HepG2 (cell line): ENCODE results near the gene CENPP. TPM values are rescaled to one million over a fixed set of nuclear protein-coding genes. Genes with fewer than 3 reads are reported as not detected.

Experiments
- ATAC-seq: fragments of 200-7000 bp; cut with Tn5 transposase; 3 replicates; pipeline ENCODE4 v1.9.1; 2020; ENCODE audit warnings: mild to moderate bottlenecking, moderate library complexity
- BruUV-seq: library from RNA; stranded (reverse); fragments of 400-500 nt; replicated peaks from 2 replicates; lab custom pipeline; 2021; lab: Mats Ljungman, UMichigan
- CTCF ChIA-PET: fragments of 300-600 bp; formaldehyde crosslinking; extraction: SDS; loops from one replicate; lab custom pipeline; 2021; ENCODE audit warnings: low total read pairs, inconsistent platforms, low intra/inter-chr PET ratio; lab: Yijun Ruan, JAX
- POLR2A ChIA-PET: fragments of 350-600 bp; sonication (Branson Sonifier 250); formaldehyde crosslinking; loops from one replicate; lab custom pipeline; 2020; ENCODE audit warnings: antibody characterized with exemption, inconsistent platforms; lab: Yijun Ruan, JAX
- DNase-seq: peaks from one replicate; pipeline ENCODE4 v3.0.0-alpha.2; 2015; ENCODE audit warnings: low spot score
- FAIRE-seq: peaks from 3 replicates; lab custom pipeline; 2011; peaks lifted over from hg19 to GRCh38; lab: Jason Lieb, UNC
- H2AFZ ChIP-seq: one replicate; pipeline ENCODE4 v1.6.1; 2011; ENCODE audit warnings: low read length, inconsistent platforms
- H3K27ac ChIP-seq: fragments of 300-600 bp; 3 replicates; pipeline ENCODE4 v1.8.0; 2011; ENCODE audit warnings: mixed run types, mild to moderate bottlenecking, mixed read lengths, low read length, inconsistent platforms; ENCODE audit not compliant: insufficient read depth; ENCODE audit errors: extremely low read length
- H3K27me3 ChIP-seq, 2 experiments: fragments of 200-600 bp in 1 of 2; 2 replicates in 1 of 2; 3 replicates in 1 of 2; pipeline versions ENCODE4 v1.6.0 to v1.8.0; 2011; ENCODE audit warnings: low read length in 2 of 2, mild to moderate bottlenecking in 2 of 2, moderate library complexity in 2 of 2, inconsistent platforms in 1 of 2; ENCODE audit not compliant: insufficient read depth in 2 of 2, control insufficient read depth in 1 of 2
- H3K36me3 ChIP-seq, 2 experiments: fragments of 200-600 bp in 1 of 2; replicated peaks in 1 of 2; 2 replicates in 1 of 2; 3 replicates in 1 of 2; pipeline versions ENCODE4 v1.5.1 to v1.8.0; 2011; ENCODE audit warnings: low read length in 2 of 2, inconsistent platforms in 1 of 2; ENCODE audit not compliant: insufficient read depth in 2 of 2, control insufficient read depth in 1 of 2
- H3K4me1 ChIP-seq: 2 replicates; pipeline ENCODE4 v1.5.1; 2012; ENCODE audit warnings: low read length, inconsistent platforms; ENCODE audit not compliant: insufficient read depth
- H3K4me2 ChIP-seq: 2 replicates; pipeline ENCODE4 v1.6.0; 2011; ENCODE audit warnings: low read depth, low read length, inconsistent platforms
- H3K4me3 ChIP-seq, 3 experiments: fragments of 200-600 bp in 1 of 3; sonication (generic), shearing (Covaris generic) in 1 of 3; replicated peaks in 1 of 3; 2 replicates each; pipeline ENCODE4 v1.5.1; 2011 to 2016; ENCODE audit warnings: low read length in 3 of 3, inconsistent platforms in 2 of 3, low read depth in 2 of 3, mild to moderate bottlenecking in 2 of 3, control low read depth in 1 of 3, mixed read lengths in 1 of 3; ENCODE audit not compliant: insufficient read depth in 1 of 3
- H3K79me2 ChIP-seq: one replicate; pipeline ENCODE4 v1.6.1; 2011; ENCODE audit warnings: low read length, inconsistent platforms; ENCODE audit not compliant: insufficient read depth
- H3K9ac ChIP-seq: 2 replicates; pipeline ENCODE4 v1.6.0; 2011; ENCODE audit warnings: mild to moderate bottlenecking, low read depth, low read length, inconsistent platforms; ENCODE audit not compliant: insufficient read depth
- H3K9me3 ChIP-seq: 2 replicates; pipeline ENCODE4 v1.5.1; 2012; ENCODE audit warnings: mild to moderate bottlenecking, low read length
- H4K20me1 ChIP-seq: 2 replicates; pipeline ENCODE4 v1.6.0; 2011; ENCODE audit warnings: inconsistent platforms, mild to moderate bottlenecking, low read length, moderate library complexity; ENCODE audit not compliant: insufficient read depth
- GPN1 ChIP-seq: sonication (generic); formaldehyde crosslinking; IDR thresholded peaks from 2 replicates; pipeline ENCODE4 v1.5.1; 2020; ENCODE audit warnings: missing genetic modification reagents, borderline replicate concordance
- NFKB2 ChIP-seq: sonication (generic); formaldehyde crosslinking; IDR thresholded peaks from 2 replicates; pipeline ENCODE4 v1.4.0; 2020; ENCODE audit warnings: missing genetic modification reagents, borderline replicate concordance
- ZKSCAN5 ChIP-seq: sonication (generic); formaldehyde crosslinking; IDR thresholded peaks from 2 replicates; pipeline ENCODE4 v1.5.1; 2020; ENCODE audit warnings: mild to moderate bottlenecking, missing genetic modification reagents
- ZNF101 ChIP-seq: sonication (generic); formaldehyde crosslinking; IDR thresholded peaks from 2 replicates; pipeline ENCODE4 v1.4.0; 2020; ENCODE audit warnings: mild to moderate bottlenecking, low read depth, missing genetic modification reagents, borderline replicate concordance
- ZNF12 ChIP-seq: sonication (generic); formaldehyde crosslinking; IDR thresholded peaks from 2 replicates; pipeline ENCODE4 v1.5.0; 2020; ENCODE audit warnings: missing genetic modification reagents
- ZSCAN20 ChIP-seq: sonication (generic); formaldehyde crosslinking; IDR thresholded peaks from 2 replicates; pipeline ENCODE4 v1.4.0; 2020; ENCODE audit warnings: missing genetic modification reagents, mild to moderate bottlenecking, borderline replicate concordance
- WGBS: methylation state at CpG from one replicate; pipeline ENCODE4 v1.1.6; 2017; ENCODE audit warnings: low lambda C conversion rate; 5-methylcytosine and 5-hydroxymethylcytosine counted together
- in situ Hi-C: cut with HindIII; loops from 2 replicates; pipeline ENCODE4 v1.10.0; 2017; ENCODE audit warnings: low pct_unique_long_range_greater_than_20kb; ENCODE audit not compliant: extremely low pct_ligation_motif_present
- intact Hi-C: fragments of 100-400 bp; cut with micrococcal nuclease; formaldehyde crosslinking; loops from one replicate; pipeline ENCODE4 v1.10.0; 2022; ENCODE audit not compliant: unreplicated experiment
- polyA plus RNA-seq, 8 experiments: library from polyadenylated mRNA; depleted of rRNA in 3 of 8; stranded (reverse) in 7 of 8; unstranded in 1 of 8; fragments of >200 nt; fragmentation: Illumina TruSeq in 4 of 8; extraction: Trizol in 4 of 8; gene quantifications; 2 replicates each; pipeline versions ENCODE4 v1.2.1 to v1.2.3, GENCODE V29; 2011 to 2016; ENCODE audit warnings: low read depth in 4 of 8, missing spikeins in 1 of 8, mixed read lengths in 1 of 8; ENCODE audit not compliant: insufficient read depth in 1 of 8
- total RNA-seq, 5 experiments: library from RNA; depleted of rRNA; stranded (reverse); fragments of >200 nt; fragmentation: Illumina TruSeq; extraction: Trizol; gene quantifications; 2 replicates each; pipeline ENCODE4 v1.2.3, GENCODE V29; 2016; ENCODE audit warnings: low read depth in 1 of 5
- TF ChIP-seq, protein P1 (sequence below), 2 experiments: sonication (generic) in 1 of 2; formaldehyde crosslinking in 1 of 2; IDR thresholded peaks; 2 replicates each; pipeline versions ENCODE4 v1.5.1 to v1.6.1; 2011 to 2020; ENCODE audit warnings: borderline replicate concordance in 1 of 2, low read depth in 1 of 2, low read length in 1 of 2, mild to moderate bottlenecking in 1 of 2, missing genetic modification reagents in 1 of 2, moderate library complexity in 1 of 2
- TF ChIP-seq, protein P2 (sequence below): sonication (generic); formaldehyde crosslinking; IDR thresholded peaks from 2 replicates; pipeline ENCODE4 v1.5.1; 2020; ENCODE audit warnings: mild to moderate bottlenecking, moderate library complexity, missing genetic modification reagents
- TF ChIP-seq, protein P3 (sequence below): sonication (generic); formaldehyde crosslinking; IDR thresholded peaks from 2 replicates; pipeline ENCODE4 v1.5.0; 2020; ENCODE audit warnings: missing genetic modification reagents, mild to moderate bottlenecking, borderline replicate concordance
- TF ChIP-seq, protein P4 (sequence below): sonication (generic); formaldehyde crosslinking; IDR thresholded peaks from 2 replicates; pipeline ENCODE4 v1.5.0; 2020; ENCODE audit warnings: missing genetic modification reagents, mild to moderate bottlenecking, borderline replicate concordance

CENPP gene
- total and polyA plus RNA-seq, 2 of the 13 experiments (the other 11 are each of a cell fraction or from before 2014, with no cell fraction given), result 2.0 to 11.4 TPM

DNA sequence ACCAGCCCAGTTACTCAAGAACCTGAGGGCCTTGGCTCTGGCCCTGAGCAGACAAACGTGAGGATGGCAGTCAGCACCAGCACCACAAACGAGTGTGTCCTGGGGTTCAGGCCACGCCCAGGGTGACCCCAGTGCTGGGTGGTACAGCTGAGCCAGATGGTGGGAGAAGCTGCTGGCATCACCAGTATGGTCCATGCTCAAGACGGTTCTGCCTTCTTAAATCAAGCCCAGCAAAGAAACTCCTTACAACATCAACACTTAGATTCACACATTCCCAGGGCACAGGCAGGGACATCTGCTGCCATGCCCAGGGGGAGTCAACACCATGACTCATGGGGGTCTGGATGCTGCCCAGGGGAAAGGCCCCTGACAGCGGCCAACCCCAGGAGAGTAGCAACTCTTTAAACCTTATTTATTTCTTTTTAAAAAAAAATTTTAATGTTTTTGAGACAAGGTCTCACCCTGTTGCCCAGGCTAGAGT is 312.9 kb downstream of the CENPP start:
- H3K36me3 ChIP-seq, result peaks cover 32 to 83% of the 10 kb centered on the region in 2 experiments
- no TSS peak for BruUV-seq
- DNase-seq, result no peak

DNA sequence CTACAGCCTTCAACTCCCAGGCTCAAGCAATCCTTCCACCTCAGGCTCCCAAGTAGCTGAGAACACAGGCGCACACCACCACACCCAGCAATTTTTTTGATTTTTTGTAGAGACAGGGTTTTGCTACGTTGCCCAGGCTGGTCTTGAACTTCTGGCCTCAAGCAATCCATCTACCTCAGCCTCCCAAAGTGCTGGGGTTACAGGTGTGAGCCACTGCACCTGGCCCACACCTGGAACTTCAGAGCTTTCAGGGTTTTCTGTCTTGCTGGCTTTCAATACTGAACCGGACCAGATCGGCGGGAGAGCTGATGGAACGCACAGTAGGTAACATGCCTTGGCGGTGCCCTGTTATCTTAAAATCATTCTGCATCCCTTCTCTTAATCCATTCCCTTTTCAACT is 313.4 kb downstream of the CENPP start:
- peaks cover 29 to 83% of the 10 kb centered on the region in 2 experiments for H3K36me3 ChIP-seq
- no peaks in the 10 kb centered on the region for H4K20me1 ChIP-seq
- H3K4me1 ChIP-seq, result no peaks in the 10 kb centered on the region
- in situ Hi-C loops, result loop anchor here (10.0 kb wide), 2 partner anchors 314 to 504 kb away; partner anchors contain the start of genes CENPP and NOL8
- H3K27ac ChIP-seq, result no peak overlapping the region
- intact Hi-C loops, result no loop called here
- FAIRE-seq (no peak), DNase-seq (no peak), ATAC-seq (no peak)
- H3K27me3 ChIP-seq, result no peaks in the 10 kb centered on the region
- CTCF ChIA-PET, result no interaction called here
- POLR2A ChIA-PET, result no interaction called here
- no peaks in the 10 kb centered on the region for H3K9me3 ChIP-seq
- H3K79me2 ChIP-seq, result no peaks in the 10 kb centered on the region
- no peak overlapping the region for H2AFZ ChIP-seq
- no peak overlapping the region for H3K4me3 ChIP-seq
- H3K4me2 ChIP-seq, result no peak overlapping the region
- 97% methylated on average over 7 of the region's 7 CpGs for whole genome bisulfite sequencing
- no TSS peak for BruUV-seq
- H3K9ac ChIP-seq, result no peak overlapping the region
- no peak for TF ChIP-seq NFKB2 (CRISPR knock-in tag)
- TF ChIP-seq ZSCAN20 (CRISPR knock-in tag), result no peak
- no peak for TF ChIP-seq ZNF101
- TF ChIP-seq GPN1 (CRISPR knock-in tag), result no peak
- TF ChIP-seq ZKSCAN5 (CRISPR knock-in tag), result no peak
- TF ChIP-seq, protein P1, sequence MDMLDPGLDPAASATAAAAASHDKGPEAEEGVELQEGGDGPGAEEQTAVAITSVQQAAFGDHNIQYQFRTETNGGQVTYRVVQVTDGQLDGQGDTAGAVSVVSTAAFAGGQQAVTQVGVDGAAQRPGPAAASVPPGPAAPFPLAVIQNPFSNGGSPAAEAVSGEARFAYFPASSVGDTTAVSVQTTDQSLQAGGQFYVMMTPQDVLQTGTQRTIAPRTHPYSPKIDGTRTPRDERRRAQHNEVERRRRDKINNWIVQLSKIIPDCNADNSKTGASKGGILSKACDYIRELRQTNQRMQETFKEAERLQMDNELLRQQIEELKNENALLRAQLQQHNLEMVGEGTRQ (IDR thresholded peaks at IDR 0.05; ENCODE audit: low read depth, low read length), result no peak
- TF ChIP-seq, protein P1 (CRISPR knock-in tag; IDR thresholded peaks at IDR 0.05; ENCODE audit: borderline replicate concordance), result no peak
- TF ChIP-seq, protein P2, sequence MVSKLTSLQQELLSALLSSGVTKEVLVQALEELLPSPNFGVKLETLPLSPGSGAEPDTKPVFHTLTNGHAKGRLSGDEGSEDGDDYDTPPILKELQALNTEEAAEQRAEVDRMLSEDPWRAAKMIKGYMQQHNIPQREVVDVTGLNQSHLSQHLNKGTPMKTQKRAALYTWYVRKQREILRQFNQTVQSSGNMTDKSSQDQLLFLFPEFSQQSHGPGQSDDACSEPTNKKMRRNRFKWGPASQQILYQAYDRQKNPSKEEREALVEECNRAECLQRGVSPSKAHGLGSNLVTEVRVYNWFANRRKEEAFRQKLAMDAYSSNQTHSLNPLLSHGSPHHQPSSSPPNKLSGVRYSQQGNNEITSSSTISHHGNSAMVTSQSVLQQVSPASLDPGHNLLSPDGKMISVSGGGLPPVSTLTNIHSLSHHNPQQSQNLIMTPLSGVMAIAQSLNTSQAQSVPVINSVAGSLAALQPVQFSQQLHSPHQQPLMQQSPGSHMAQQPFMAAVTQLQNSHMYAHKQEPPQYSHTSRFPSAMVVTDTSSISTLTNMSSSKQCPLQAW (CRISPR knock-in tag), result no peak

More for the DNA sequence above, 312.9 kb downstream of the CENPP start:
- no peak overlapping the region for H3K4me2 ChIP-seq
- WGBS, result 100% methylated on average over 2 of the region's 5 CpGs
- no peak for ATAC-seq
- H3K27ac ChIP-seq, result no peak overlapping the region
- H3K9ac ChIP-seq, result no peak overlapping the region
- intact Hi-C loops (no loop called here), in situ Hi-C loops (loop anchor here (10.0 kb wide), 2 partner anchors 314 to 504 kb away; partner anchors contain the start of genes CENPP and NOL8)
- no peak overlapping the region for H2AFZ ChIP-seq
- H3K79me2 ChIP-seq, result no peaks in the 10 kb centered on the region
- CTCF ChIA-PET, result no interaction called here
- no peak for FAIRE-seq
- POLR2A ChIA-PET, result no interaction called here
- no peaks in the 10 kb centered on the region for H3K4me1 ChIP-seq
- TF ChIP-seq, protein P3, sequence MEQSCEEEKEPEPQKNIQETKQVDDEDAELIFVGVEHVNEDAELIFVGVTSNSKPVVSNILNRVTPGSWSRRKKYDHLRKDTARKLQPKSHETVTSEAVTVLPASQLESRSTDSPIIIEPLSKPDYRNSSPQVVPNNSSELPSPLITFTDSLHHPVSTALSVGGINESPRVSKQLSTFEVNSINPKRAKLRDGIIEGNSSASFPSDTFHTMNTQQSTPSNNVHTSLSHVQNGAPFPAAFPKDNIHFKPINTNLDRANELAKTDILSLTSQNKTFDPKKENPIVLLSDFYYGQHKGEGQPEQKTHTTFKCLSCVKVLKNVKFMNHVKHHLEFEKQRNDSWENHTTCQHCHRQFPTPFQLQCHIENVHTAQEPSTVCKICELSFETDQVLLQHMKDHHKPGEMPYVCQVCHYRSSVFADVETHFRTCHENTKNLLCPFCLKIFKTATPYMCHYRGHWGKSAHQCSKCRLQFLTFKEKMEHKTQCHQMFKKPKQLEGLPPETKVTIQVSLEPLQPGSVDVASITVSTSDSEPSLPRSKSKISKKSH, result no peak
- no peak for TF ChIP-seq ZNF12 (CRISPR knock-in tag)
- TF ChIP-seq, protein P4, sequence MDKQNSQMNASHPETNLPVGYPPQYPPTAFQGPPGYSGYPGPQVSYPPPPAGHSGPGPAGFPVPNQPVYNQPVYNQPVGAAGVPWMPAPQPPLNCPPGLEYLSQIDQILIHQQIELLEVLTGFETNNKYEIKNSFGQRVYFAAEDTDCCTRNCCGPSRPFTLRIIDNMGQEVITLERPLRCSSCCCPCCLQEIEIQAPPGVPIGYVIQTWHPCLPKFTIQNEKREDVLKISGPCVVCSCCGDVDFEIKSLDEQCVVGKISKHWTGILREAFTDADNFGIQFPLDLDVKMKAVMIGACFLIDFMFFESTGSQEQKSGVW, result no peak
- no peaks in the 10 kb centered on the region for H3K9me3 ChIP-seq
- H3K4me3 ChIP-seq, result no peak overlapping the region
- no peaks in the 10 kb centered on the region for H3K27me3 ChIP-seq
- no peaks in the 10 kb centered on the region for H4K20me1 ChIP-seq
